GM12801 (cell line): Measurements from ENCODE around the gene CHADL.

Source experiments
- TF ChIP-seq, protein P1 (sequence below): IDR thresholded peaks from one replicate; pipeline ENCODE4 v1.5.1; 2011; ENCODE audit warnings: control low read depth; ENCODE audit not compliant: insufficient read length; ENCODE audit errors: extremely low read depth

CHADL gene

DNA sequence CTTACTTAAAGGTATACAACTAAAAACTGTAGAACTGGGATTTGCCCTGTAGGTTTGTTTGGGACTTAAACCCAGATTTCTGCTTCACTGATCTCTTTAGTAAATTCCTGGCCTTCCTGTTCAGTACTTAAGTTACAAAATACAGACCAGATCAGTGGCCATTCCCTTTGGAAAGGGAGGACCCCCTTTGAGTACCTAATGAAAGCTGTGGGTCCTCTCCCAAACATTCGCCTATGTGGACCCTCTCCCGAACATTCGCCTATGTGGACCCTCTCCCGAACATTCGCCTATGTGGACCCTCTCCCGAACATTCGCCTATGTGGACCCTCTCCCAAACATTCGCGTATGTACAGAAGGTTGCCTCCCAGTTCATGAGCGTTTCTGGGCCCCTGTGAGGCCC lies 25.3 kb downstream of the CHADL start:
- TF ChIP-seq, protein P1, sequence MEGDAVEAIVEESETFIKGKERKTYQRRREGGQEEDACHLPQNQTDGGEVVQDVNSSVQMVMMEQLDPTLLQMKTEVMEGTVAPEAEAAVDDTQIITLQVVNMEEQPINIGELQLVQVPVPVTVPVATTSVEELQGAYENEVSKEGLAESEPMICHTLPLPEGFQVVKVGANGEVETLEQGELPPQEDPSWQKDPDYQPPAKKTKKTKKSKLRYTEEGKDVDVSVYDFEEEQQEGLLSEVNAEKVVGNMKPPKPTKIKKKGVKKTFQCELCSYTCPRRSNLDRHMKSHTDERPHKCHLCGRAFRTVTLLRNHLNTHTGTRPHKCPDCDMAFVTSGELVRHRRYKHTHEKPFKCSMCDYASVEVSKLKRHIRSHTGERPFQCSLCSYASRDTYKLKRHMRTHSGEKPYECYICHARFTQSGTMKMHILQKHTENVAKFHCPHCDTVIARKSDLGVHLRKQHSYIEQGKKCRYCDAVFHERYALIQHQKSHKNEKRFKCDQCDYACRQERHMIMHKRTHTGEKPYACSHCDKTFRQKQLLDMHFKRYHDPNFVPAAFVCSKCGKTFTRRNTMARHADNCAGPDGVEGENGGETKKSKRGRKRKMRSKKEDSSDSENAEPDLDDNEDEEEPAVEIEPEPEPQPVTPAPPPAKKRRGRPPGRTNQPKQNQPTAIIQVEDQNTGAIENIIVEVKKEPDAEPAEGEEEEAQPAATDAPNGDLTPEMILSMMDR: no peak

DNA sequence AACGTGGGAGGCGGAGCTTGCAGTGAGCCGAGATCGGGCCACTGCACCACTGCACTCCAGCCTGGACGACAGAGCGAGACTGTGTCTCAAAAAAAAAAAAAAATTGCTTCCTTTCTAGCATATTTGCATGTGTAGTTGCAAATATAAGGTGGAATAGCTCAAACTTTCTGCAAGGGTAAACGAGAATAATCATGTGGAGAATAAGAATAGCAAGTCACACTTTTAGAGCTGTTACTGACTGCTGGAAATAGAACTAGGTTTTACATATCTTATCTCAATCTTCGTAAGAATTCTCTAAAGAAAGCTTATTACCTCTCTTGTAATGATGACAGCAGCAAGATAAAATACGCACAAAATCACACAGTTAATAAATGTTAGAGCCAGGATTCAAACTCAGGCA lies 34.0 kb downstream of the CHADL start:
- TF ChIP-seq, protein P1: no peak

DNA sequence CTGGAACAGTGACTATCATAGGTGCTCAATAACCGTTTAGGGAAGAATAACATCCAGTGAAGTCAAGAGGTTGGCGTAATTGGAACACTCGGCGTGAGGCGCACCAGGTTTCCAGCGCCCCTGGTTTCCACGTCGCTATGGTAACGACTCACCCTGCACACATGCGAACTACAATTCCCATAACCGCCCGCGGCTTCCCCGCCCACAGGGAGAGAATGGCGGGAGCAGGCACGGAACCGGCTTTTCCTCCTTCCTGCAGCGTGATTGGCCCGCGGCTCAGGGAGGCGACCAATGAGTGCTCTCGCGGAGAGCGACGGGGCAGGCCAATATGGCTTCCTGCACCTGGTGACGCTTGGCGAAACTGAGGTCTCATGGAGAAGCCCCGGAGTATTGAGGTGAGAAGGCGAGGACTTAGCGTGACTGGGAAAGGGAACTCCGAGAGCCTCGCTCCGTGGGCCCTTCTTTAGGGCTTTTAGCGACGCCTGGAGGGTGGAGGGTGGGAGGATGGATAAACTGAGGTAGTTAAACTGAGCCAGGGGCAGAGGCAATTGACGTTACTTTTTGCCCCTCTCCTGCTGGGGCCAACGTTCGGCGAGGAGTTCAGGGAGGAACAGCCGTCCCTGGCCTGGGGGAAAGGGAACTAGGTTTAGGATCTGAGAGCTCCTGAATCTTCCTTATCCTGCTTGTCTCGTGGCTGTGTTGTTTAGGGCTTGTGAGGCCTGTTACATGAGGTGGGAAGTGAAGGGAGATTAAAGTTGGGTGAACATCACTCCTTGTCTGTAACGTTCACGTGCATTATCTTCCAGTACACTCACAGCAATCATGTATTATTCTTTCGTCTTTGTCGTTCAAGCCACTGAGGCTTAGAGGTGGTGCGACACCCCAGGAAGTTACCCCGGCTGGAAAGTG lies 35.5 kb downstream of the CHADL start, which contains the start of gene L3MBTL2:
Gene L3MBTL2 (plus strand): TSS at position 321 of the 909 bp plus-strand sequence. CDS start 51 bp downstream, at position 372.
- TF ChIP-seq, protein P1: no peak

DNA sequence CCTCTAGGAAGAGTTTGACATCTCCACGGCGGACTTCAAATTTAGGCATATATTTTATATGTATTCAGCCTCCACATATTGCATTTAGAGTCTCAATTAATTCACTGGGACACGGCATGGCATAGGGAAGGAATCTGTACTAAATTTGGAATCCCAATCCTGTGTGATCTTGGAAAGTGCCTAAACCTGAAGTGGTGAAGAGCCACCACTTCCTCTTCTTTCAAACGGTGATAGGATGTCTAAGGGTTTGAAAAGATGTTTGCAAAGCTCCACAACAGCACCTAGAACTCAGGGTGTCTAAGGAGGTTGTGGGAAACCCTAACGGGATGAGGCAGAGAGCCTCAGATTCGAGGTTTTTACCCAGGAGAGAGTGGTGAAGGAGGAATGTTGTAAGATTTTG lies 36.7 kb downstream of the CHADL start:
- TF ChIP-seq, protein P1: no peak

DNA sequence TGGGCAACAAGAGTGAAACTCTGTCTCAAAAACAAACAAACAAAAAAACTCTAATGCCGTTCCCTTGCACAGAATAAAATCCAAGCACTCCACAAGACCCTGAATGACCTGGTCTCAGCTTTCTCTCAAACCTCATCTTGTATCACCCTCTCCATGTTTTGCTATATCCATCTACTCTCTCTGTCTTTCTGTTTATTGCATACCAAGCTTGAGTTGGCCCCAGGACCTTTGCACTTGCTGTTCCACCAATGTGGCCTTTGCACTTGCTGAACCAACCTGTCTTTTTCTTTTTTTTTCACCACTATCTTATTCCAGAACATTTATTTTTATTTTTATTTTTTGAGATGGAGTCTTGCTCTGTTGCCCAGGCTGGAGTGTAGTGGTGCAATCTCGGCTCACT lies 37.6 kb downstream of the CHADL start:
- TF ChIP-seq, protein P1: no peak

DNA sequence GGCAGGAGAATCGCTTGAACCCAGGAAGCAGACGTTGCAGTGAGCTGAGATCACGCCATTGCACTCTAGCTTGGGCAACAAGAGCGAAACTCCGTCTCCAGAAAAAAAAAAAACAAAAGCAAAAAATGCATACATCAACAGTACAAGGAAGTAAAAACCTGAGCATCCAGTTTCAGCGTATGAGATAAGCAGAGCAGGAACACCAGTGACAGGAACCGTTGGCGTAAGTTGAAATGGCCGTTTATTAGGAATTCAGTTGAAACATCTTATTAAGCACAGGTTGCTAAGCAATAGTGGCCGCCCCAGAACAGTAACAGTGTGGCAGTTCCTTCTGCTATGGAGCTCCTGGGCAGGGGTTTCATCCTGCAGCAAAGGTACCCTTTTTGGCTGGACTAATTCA lies 39.6 kb downstream of the CHADL start:
- TF ChIP-seq, protein P1: no peak

DNA sequence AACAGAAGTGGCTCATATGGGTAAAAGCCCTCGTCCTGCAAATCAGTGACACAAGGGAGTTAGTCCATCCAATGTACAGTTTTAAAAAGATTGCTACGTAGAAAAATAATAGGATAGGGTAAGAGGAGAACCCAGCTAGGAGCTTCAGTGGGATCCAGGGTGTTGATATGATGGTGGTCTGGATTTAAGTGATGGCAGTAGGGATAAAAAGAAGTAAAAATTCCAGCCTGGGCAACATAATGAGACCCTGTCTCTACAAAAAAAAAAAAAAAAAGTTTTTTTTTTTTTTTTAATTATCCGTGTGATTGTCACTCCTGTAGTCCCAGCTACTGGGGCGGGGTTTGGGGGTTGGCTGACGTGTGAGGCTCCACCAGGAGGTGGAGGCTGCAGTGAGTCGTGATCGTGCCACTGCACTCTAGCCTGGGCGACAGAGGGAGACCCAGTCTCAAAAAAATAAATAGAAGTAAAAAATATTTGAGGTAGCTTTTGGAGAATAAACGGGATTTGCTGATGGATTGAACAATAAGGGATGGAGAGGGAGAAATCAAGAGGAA lies 42.6 kb downstream of the CHADL start:
- TF ChIP-seq, protein P1: no peak
